ENCODE measurements around the gene SLC30A5. TPM values are rescaled to one million over a fixed set of nuclear protein-coding genes. Genes with fewer than 3 reads are reported as not detected.
"Not testable (repeated sequence)": the region's sequence is repeated elsewhere in the genome, so short reads cannot be mapped to it uniquely, and the experiment has no call there.

Gene SLC30A5
- 10 to 100 TPM; 30.3 to 35.0 TPM for total RNA-seq

GRCh38 chr5:69093771-69094482 is at the start of gene SLC30A5:
Gene SLC30A5, plus strand, starts transcription at chr5:69094014. Its CDS starts 242 bp downstream, at chr5:69094256.
- ATAC-seq (peak; percentile 99), DNase-seq (peak; percentile 99 to 100 (median 100))
- H3K36me3 ChIP-seq (replicated peaks in 1 of 2; ENCODE audit: insufficient read depth in 1 of 2, low read depth in 2 of 2) = no peaks in the 10 kb centered on the region
- H3K27me3 ChIP-seq = no peaks in the 10 kb centered on the region
- H3K4me3 ChIP-seq = peak within 1 kb of the TSS; percentile 77 to 85
- WGBS, 2 donors = 0% methylated on average over 2 to 69 of the region's 79 CpGs
- H3K4me1 ChIP-seq = peaks cover 30% of the 10 kb centered on the region
- TF ChIP-seq POLR2A (IDR thresholded peaks at IDR 0.05) = peak; percentile 95 to 97 (median 96)
- peak; percentile 83 to 100 (median 99) for TF ChIP-seq CTCF (IDR thresholded peaks at IDR 0.05)
- H3K9me3 ChIP-seq = no peaks in the 10 kb centered on the region
- peak within 1 kb of the TSS; percentile 88 to 98 (median 96) for H3K27ac ChIP-seq
- intact Hi-C loops (cut with DNase I) = no loop called here

- intact Hi-C loops (cut with DNase I); H3K9me3 ChIP-seq: not testable (repeated sequence)
- WGBS, 2 donors = 88 to 98% methylated on average over 6 of the region's 6 CpGs
These were observed 48.6 kb upstream of the SLC30A5 start for GRCh38 chr5:69045213-69045612.

GRCh38 chr5:69046375-69046957 is 47.3 kb upstream of the SLC30A5 start:
- no peaks in the 10 kb centered on the region for H3K27me3 ChIP-seq
- ATAC-seq = no peak
- DNase-seq = peak in 2 of 4 donors; percentile 6 to 14
- 87 to 88% methylated on average over 8 of the region's 8 CpGs for WGBS, 2 donors
- H3K27ac ChIP-seq = no peak overlapping the region
- intact Hi-C loops (cut with DNase I) = no loop called here
- TF ChIP-seq POLR2A (IDR thresholded peaks at IDR 0.05) = no peak
- TF ChIP-seq CTCF (IDR thresholded peaks at IDR 0.05) = no peak
- H3K4me1 ChIP-seq = peaks cover 9% of the 10 kb centered on the region
- H3K36me3 ChIP-seq (replicated peaks in 1 of 2; ENCODE audit: insufficient read depth in 1 of 2, low read depth in 2 of 2) = no peaks in the 10 kb centered on the region
- no peak overlapping the region for H3K4me3 ChIP-seq
- no peaks in the 10 kb centered on the region for H3K9me3 ChIP-seq

More at GRCh38 chr5:69045213-69045612, 48.6 kb upstream of the SLC30A5 start:
- H3K4me1 ChIP-seq; DNase-seq; ATAC-seq; H3K36me3 ChIP-seq (replicated peaks in 1 of 2; ENCODE audit: insufficient read depth in 1 of 2, low read depth in 2 of 2); H3K4me3 ChIP-seq; H3K27ac ChIP-seq; H3K27me3 ChIP-seq: not testable (repeated sequence)

- Histone ChIP-seq H3K27ac (no peak overlapping the region), H3K27me3 (no peaks in the 10 kb centered on the region), H3K36me3 (replicated peaks in 1 of 2; ENCODE audit: insufficient read depth in 1 of 2, low read depth in 2 of 2) (no peaks in the 10 kb centered on the region), H3K9me3 (no peaks in the 10 kb centered on the region), H3K4me3 (no peak overlapping the region), H3K4me1 (peaks cover 6% of the 10 kb centered on the region)
- TF ChIP-seq CTCF (IDR thresholded peaks at IDR 0.05) (peak in 3 of 7 experiments; percentile 23 to 34 (median 24)), POLR2A (IDR thresholded peaks at IDR 0.05) (no peak)
- no peak for DNase-seq
- intact Hi-C loops (cut with DNase I) = no loop called here
- 30 to 49% methylated on average over 3 of the region's 3 CpGs for WGBS, 2 donors
- ATAC-seq = no peak
These were observed 45.6 kb upstream of the SLC30A5 start for GRCh38 chr5:69048230-69048629.

- Histone ChIP-seq H3K9me3 (no peaks in the 10 kb centered on the region), H3K4me3 (no peak overlapping the region), H3K36me3 (replicated peaks in 1 of 2; ENCODE audit: insufficient read depth in 1 of 2, low read depth in 2 of 2) (no peaks in the 10 kb centered on the region), H3K4me1 (no peaks in the 10 kb centered on the region), H3K27me3 (no peaks in the 10 kb centered on the region), H3K27ac (no peak overlapping the region)
- 70 to 75% methylated on average over 1 of the region's 1 CpG for WGBS, 2 donors
- intact Hi-C loops (cut with DNase I) = no loop called here
- TF ChIP-seq POLR2A (IDR thresholded peaks at IDR 0.05) = no peak
- no peak for TF ChIP-seq CTCF (IDR thresholded peaks at IDR 0.05)
- DNase-seq (no peak), ATAC-seq (no peak)
These were observed 44.7 kb upstream of the SLC30A5 start for GRCh38 chr5:69049151-69049550.
